Activated CD8-positive, alpha-beta memory T cell treated with anti-CD3 and anti-CD28 coated beads for 36 hours (primary cell): ENCODE results near the gene RBM5. TPM values are rescaled to one million over a fixed set of nuclear protein-coding genes. Genes with fewer than 3 reads are reported as not detected.

ENCODE experiments used
- CTCF ChIA-PET: fragments of 350-600 bp; sonication (Branson Sonifier 250); formaldehyde crosslinking; loops from one replicate; lab custom pipeline; 2021; ENCODE audit warnings: antibody characterized with exemption; lab: Charles Lee
- POLR2A ChIA-PET: fragments of 350-600 bp; sonication (Branson Sonifier 250); formaldehyde crosslinking; loops from one replicate; lab custom pipeline; 2021; ENCODE audit warnings: antibody characterized with exemption; lab: Charles Lee
- total RNA-seq, 2 experiments: library from RNA; stranded (reverse); gene quantifications; one replicate each; pipeline ENCODE4 v1.2.3, GENCODE V29; 2021

RBM5 gene
- total RNA-seq, 2 experiments from 2014 or later: 101 to 108 TPM

DNA sequence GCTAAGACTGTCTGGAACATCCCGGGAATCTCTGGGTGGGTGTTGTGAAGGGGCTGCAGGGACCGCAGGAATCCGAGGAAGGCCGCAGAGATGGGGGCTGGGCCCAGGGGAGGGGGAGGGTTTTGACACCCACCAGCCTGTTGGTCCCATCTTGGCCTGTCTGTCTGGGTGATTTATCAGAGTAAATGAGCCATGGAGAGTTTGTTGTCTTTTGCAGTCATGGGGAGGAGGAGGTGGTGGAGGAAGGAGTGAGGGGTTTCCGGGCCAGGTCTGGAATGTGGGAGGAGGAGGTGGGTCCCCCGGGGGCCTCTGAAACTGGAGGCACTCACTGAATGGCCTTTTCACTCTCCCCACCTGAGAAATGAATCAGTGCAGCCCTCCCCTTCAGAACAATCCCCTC, 77.9 kb downstream of the RBM5 start:
- ChIA-PET CTCF (no interaction called here), POLR2A (no interaction called here)

DNA sequence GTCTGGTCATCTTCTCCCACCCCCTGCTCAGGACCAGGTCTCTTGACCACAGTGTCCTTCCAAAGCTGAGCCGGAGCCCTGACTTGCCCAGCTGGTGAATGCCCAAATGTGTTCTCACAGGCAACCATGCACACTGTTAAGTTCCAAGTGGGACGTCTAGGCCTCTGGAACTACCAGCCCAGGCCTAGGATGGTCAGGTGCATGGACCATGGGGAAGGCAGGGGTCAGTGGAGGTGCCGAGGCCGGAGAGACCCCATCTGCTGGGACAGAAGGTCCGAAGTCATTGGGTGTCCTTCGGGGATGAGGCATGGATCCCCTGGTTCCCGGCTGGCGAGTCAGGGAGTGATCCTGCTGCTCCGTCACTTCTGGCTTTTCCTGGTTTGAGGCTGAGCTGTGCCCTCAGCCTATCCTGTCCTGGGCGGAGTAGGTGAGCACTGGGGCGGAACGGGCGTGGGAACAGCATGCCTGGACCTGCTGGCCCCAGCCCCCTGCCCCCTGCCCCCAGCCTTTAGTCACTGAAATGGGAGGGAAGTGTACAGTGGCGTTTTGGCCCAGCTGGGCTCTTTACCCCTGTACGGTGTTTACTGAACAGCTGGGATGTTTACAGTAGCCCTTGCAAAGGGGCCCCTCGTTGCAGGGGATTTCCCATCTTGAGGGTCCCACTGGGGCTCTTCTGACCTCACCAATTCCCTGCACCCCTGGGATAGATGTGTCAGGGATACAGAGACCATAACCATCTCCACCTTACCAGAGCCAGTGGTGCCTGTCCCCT, 78.5 kb downstream of the RBM5 start:
- ChIA-PET POLR2A (interaction anchor here (0.6 kb wide), 1 partner anchor 85 kb away, joined by 6 read pairs; no protein-coding TSS in a partner anchor), CTCF (no interaction called here)

DNA sequence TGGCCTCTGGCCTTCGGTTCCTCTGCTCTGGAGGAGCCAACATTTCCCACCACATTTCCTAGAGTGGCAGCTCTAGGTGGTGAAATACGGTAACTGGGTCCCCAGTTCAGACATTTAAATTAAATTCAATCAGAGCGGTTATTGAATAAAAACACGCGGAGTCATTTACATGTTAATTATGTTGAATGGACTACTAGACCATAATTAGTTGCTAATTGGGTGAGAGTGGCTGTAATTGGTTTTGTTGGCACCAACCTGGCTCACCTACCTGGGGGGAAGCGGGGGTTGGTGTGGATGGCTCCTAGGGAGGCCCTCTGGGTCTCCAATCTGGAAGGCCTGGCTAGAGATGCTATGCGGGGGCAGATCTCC, 79.1 kb downstream of the RBM5 start:
- CTCF ChIA-PET: no interaction called here
- POLR2A ChIA-PET: interaction anchor here (0.6 kb wide), 1 partner anchor 86 kb away, joined by 6 read pairs; no protein-coding TSS in a partner anchor

GRCh38 chr3:50168388-50168787, 79.7 kb downstream of the RBM5 start:
- ChIA-PET POLR2A (no interaction called here), CTCF (no interaction called here)

Other genes starting within 250 kb of the RBM5 start
- gene TRAIP, start 232.4 kb upstream of the RBM5 start, total RNA-seq: 10 to 100 TPM; 22.5 to 23.5 TPM
- 1 to 10 TPM in 1 of 2 experiments, under 1 TPM in 1; 0.96 to 1.8 TPM for gene CAMKV, start 219.0 kb upstream of the RBM5 start, total RNA-seq
- gene MST1R, start 185.0 kb upstream of the RBM5 start, total RNA-seq: under 1 TPM; 0.80 to 0.99 TPM
- gene MON1A, start 159.1 kb upstream of the RBM5 start, total RNA-seq: 10 to 100 TPM; 15.5 to 18.0 TPM
- gene RBM6, start 148.8 kb upstream of the RBM5 start, total RNA-seq: 10 to 100 TPM; 68.1 to 68.4 TPM
- under 1 TPM; 0.10 to 0.36 TPM for gene SEMA3F, start 66.4 kb downstream of the RBM5 start, total RNA-seq
- not detected for gene GNAT1, start 102.7 kb downstream of the RBM5 start, total RNA-seq
- under 1 TPM in 1 of 2 experiments, not detected in 1; 0.29 TPM for gene SLC38A3, start 116.4 kb downstream of the RBM5 start, total RNA-seq
- gene GNAI2, start 147.3 kb downstream of the RBM5 start, total RNA-seq: 100 to 1,000 TPM; 239 to 242 TPM
- under 1 TPM; 0.40 to 0.46 TPM for gene SEMA3B, start 180.2 kb downstream of the RBM5 start, total RNA-seq
- not detected for gene LSMEM2, start 190.2 kb downstream of the RBM5 start, total RNA-seq
- gene IFRD2, start 203.5 kb downstream of the RBM5 start, total RNA-seq: 100 to 1,000 TPM; 197 to 200 TPM
- 1 to 10 TPM; 8.5 to 9.4 TPM for gene HYAL3, start 210.5 kb downstream of the RBM5 start, total RNA-seq
- gene NAA80, start 210.5 kb downstream of the RBM5 start, total RNA-seq: 10 to 100 TPM; 17.3 to 17.5 TPM
- under 1 TPM in 1 of 2 experiments, not detected in 1; 0.36 TPM for gene HYAL1, start 214.7 kb downstream of the RBM5 start, total RNA-seq
- 10 to 100 TPM; 11.7 to 11.9 TPM for gene HYAL2, start 233.8 kb downstream of the RBM5 start, total RNA-seq
- 10 to 100 TPM; 33.6 TPM for gene TUSC2, start 239.3 kb downstream of the RBM5 start, total RNA-seq